Tibial nerve (tissue), 4 donors: ENCODE measurements around the gene SSR1. TPM values are rescaled to one million over a fixed set of nuclear protein-coding genes. Genes with fewer than 3 reads are reported as not detected.

Experiments
- DNase-seq, 2 donors: peaks; one replicate each; pipeline ENCODE4 v3.0.0-alpha.2; 2019; ENCODE audit warnings: low spot score in 2 of 2
- H3K27ac ChIP-seq, 4 donors: fragments of 200-600 bp; sonication (generic) in 3 of 4; one replicate each; pipeline ENCODE4 v1.5.1; 2017 to 2019; ENCODE audit warnings: mild to moderate bottlenecking in 1 of 4
- H3K27me3 ChIP-seq, 2 donors: fragments of 200-600 bp; sonication (generic) in 1 of 2; one replicate each; pipeline versions ENCODE4 v1.5.1 to v1.6.0; 2017 to 2019
- H3K36me3 ChIP-seq, 3 donors: fragments of 200-600 bp; sonication (generic); one replicate each; pipeline ENCODE4 v1.5.1; 2018 to 2019
- H3K4me1 ChIP-seq, 4 donors: fragments of 200-600 bp; sonication (generic) in 3 of 4; one replicate each; pipeline ENCODE4 v1.5.1; 2017 to 2019
- H3K4me3 ChIP-seq, 4 donors: fragments of 200-600 bp; sonication (generic) in 3 of 4; one replicate each; pipeline ENCODE4 v1.5.1; 2017 to 2019; ENCODE audit warnings: mild to moderate bottlenecking in 1 of 4, moderate library complexity in 1 of 4
- H3K9me3 ChIP-seq, 4 donors: fragments of 200-600 bp; sonication (generic) in 3 of 4; one replicate each; pipeline ENCODE4 v1.5.1; 2017 to 2019
- EP300 ChIP-seq, 2 donors: sonication (generic); formaldehyde crosslinking; IDR thresholded peaks; one replicate each; pipeline ENCODE4 v1.6.1; 2017; ENCODE audit warnings: antibody characterized with exemption in 2 of 2, mild to moderate bottlenecking in 1 of 2
- POLR2A ChIP-seq, 2 donors: fragments of 450-650 bp; IDR thresholded peaks; one replicate each; pipeline ENCODE4 v1.6.1; 2017; ENCODE audit warnings: antibody characterized with exemption in 2 of 2, mild to moderate bottlenecking in 2 of 2, moderate library complexity in 2 of 2
- WGBS, 2 donors: methylation state at CpG; one replicate each; pipeline ENCODE4 v1.1.5; 2018; 5-methylcytosine and 5-hydroxymethylcytosine counted together
- total RNA-seq, 4 donors: library from RNA; depleted of rRNA; stranded (reverse); fragments of >200 nt; gene quantifications; one replicate each; pipeline ENCODE4 v1.1.0, GENCODE V29; 2016
- TF ChIP-seq, protein P1 (sequence below), 5 experiments: fragments of 200-600 bp in 3 of 5; fragments of 450-650 bp in 2 of 5; sonication (generic) in 3 of 5; IDR thresholded peaks; one replicate each; pipeline ENCODE4 v1.5.1; 2016 to 2019; ENCODE audit warnings: antibody characterized with exemption in 5 of 5, mild to moderate bottlenecking in 3 of 5, moderate library complexity in 2 of 5

SSR1 gene
- total RNA-seq, 4 donors from 2014 or later: 30.8 to 68.2 (median 51.5) TPM

DNA sequence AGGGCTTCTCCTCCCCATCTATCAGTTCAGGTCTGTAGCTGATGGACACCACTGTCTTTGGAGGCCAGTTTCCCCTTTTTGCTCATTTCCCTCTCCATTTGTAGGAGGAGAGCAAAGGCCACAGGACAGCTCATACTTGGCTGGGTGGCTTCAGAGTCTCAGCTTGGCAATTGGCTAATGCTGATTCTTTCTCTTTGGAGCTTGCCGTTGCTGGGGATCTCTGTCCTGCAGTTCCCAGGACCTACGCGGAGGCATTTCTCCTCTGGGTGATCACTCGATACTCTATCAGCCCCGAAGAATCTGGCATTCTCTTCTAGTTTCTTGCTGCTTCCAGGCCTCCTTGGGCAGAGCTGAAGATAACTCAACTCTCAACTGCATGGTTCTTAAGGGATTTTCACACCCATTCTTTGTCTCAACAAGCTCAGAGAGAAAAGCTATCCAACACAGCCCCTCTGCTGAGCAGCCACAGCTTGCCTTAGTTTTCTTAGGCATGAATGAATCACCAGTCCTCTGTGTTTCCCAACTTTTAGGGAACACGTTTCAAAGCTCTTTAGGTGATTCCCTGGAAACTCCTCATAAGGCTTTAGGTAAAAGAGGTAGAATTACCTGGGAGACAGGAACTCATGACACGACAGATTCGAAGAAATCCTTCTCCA, 19.2 kb upstream of the SSR1 start:
- TF ChIP-seq, protein P1, sequence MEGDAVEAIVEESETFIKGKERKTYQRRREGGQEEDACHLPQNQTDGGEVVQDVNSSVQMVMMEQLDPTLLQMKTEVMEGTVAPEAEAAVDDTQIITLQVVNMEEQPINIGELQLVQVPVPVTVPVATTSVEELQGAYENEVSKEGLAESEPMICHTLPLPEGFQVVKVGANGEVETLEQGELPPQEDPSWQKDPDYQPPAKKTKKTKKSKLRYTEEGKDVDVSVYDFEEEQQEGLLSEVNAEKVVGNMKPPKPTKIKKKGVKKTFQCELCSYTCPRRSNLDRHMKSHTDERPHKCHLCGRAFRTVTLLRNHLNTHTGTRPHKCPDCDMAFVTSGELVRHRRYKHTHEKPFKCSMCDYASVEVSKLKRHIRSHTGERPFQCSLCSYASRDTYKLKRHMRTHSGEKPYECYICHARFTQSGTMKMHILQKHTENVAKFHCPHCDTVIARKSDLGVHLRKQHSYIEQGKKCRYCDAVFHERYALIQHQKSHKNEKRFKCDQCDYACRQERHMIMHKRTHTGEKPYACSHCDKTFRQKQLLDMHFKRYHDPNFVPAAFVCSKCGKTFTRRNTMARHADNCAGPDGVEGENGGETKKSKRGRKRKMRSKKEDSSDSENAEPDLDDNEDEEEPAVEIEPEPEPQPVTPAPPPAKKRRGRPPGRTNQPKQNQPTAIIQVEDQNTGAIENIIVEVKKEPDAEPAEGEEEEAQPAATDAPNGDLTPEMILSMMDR (IDR thresholded peaks at IDR 0.05): no peak
- no peak for TF ChIP-seq EP300 (IDR thresholded peaks at IDR 0.05)
- TF ChIP-seq POLR2A (IDR thresholded peaks at IDR 0.05): no peak
- H3K9me3 ChIP-seq: no peaks in the 10 kb centered on the region
- H3K27me3 ChIP-seq: no peaks in the 10 kb centered on the region
- no peak overlapping the region for H3K4me3 ChIP-seq
- H3K4me1 ChIP-seq: no peaks in the 10 kb centered on the region
- H3K36me3 ChIP-seq: no peaks in the 10 kb centered on the region
- no peak for DNase-seq
- H3K27ac ChIP-seq: no peak overlapping the region
- 75 to 83% methylated on average over 8 of the region's 8 CpGs for WGBS, 2 donors

- H3K9me3 ChIP-seq: no peaks in the 10 kb centered on the region
- TF ChIP-seq EP300 (IDR thresholded peaks at IDR 0.05): no peak
- TF ChIP-seq, protein P1 (IDR thresholded peaks at IDR 0.05): no peak
- TF ChIP-seq POLR2A (IDR thresholded peaks at IDR 0.05): no peak
- WGBS, 2 donors: 88 to 91% methylated on average over 7 of the region's 7 CpGs
Observed at GRCh38 chr6:7331452-7331851, 18.5 kb upstream of the SSR1 start.

GRCh38 chr6:7328243-7328642, 15.2 kb upstream of the SSR1 start:
- H3K27ac ChIP-seq: no peak overlapping the region
- no peak for DNase-seq
- H3K4me1 ChIP-seq: no peaks in the 10 kb centered on the region
- TF ChIP-seq POLR2A (IDR thresholded peaks at IDR 0.05): no peak
- no peaks in the 10 kb centered on the region for H3K27me3 ChIP-seq
- H3K36me3 ChIP-seq: no peaks in the 10 kb centered on the region
- no peaks in the 10 kb centered on the region for H3K9me3 ChIP-seq
- H3K4me3 ChIP-seq: no peak overlapping the region
- 38 to 73% methylated on average over 2 of the region's 2 CpGs for WGBS, 2 donors

More at GRCh38 chr6:7331452-7331851, 18.5 kb upstream of the SSR1 start:
- DNase-seq: no peak
- Histone ChIP-seq H3K27me3 (no peaks in the 10 kb centered on the region), H3K4me1 (no peaks in the 10 kb centered on the region), H3K36me3 (no peaks in the 10 kb centered on the region), H3K27ac (no peak overlapping the region), H3K4me3 (no peak overlapping the region)

- 75% methylated on average over 3 of the region's 3 CpGs for WGBS, 2 donors
Observed at GRCh38 chr6:7325750-7326149, 12.8 kb upstream of the SSR1 start.

GRCh38 chr6:7324520-7324919, 11.5 kb upstream of the SSR1 start:
- no peaks in the 10 kb centered on the region for H3K9me3 ChIP-seq
- WGBS, 2 donors: 74 to 78% methylated on average over 7 of the region's 7 CpGs
- no peaks in the 10 kb centered on the region for H3K4me1 ChIP-seq
- peak in 1 of 2 donors; percentile 19 for DNase-seq
- no peaks in the 10 kb centered on the region for H3K36me3 ChIP-seq
- no peak overlapping the region for H3K4me3 ChIP-seq
- TF ChIP-seq, protein P1 (IDR thresholded peaks at IDR 0.05): no peak
- no peak for TF ChIP-seq POLR2A (IDR thresholded peaks at IDR 0.05)
- peak in 1 of 2 donors; percentile 67 for TF ChIP-seq EP300 (IDR thresholded peaks at IDR 0.05)
- H3K27me3 ChIP-seq: no peaks in the 10 kb centered on the region
- H3K27ac ChIP-seq: no peak overlapping the region

More at GRCh38 chr6:7325750-7326149, 12.8 kb upstream of the SSR1 start:
- H3K9me3 ChIP-seq: no peaks in the 10 kb centered on the region
- TF ChIP-seq, protein P1 (IDR thresholded peaks at IDR 0.05): no peak
- TF ChIP-seq POLR2A (IDR thresholded peaks at IDR 0.05) (no peak), EP300 (IDR thresholded peaks at IDR 0.05) (no peak)
- no peak for DNase-seq
- no peaks in the 10 kb centered on the region for H3K27me3 ChIP-seq
- H3K36me3 ChIP-seq: no peaks in the 10 kb centered on the region
- H3K27ac ChIP-seq: no peak overlapping the region
- no peaks in the 10 kb centered on the region for H3K4me1 ChIP-seq
- H3K4me3 ChIP-seq: no peak overlapping the region
